Stimulated activated CD8-positive, alpha-beta memory T cell treated with anti-CD3 and anti-CD28 coated beads, Interleukin-12 subunit alpha, Interleukin-12 subunit beta, amount 100 ng/mL, for 1 hour (primary cell): ENCODE data around the gene MRPL2.
A peak's percentile ranks its signal among the peaks of the same experiment; 100 is the strongest.

Source experiments
- DNase-seq: peaks from one replicate; pipeline ENCODE4 v3.0.0-alpha.2; 2020; ENCODE audit warnings: low read depth

The MRPL2 gene

DNA sequence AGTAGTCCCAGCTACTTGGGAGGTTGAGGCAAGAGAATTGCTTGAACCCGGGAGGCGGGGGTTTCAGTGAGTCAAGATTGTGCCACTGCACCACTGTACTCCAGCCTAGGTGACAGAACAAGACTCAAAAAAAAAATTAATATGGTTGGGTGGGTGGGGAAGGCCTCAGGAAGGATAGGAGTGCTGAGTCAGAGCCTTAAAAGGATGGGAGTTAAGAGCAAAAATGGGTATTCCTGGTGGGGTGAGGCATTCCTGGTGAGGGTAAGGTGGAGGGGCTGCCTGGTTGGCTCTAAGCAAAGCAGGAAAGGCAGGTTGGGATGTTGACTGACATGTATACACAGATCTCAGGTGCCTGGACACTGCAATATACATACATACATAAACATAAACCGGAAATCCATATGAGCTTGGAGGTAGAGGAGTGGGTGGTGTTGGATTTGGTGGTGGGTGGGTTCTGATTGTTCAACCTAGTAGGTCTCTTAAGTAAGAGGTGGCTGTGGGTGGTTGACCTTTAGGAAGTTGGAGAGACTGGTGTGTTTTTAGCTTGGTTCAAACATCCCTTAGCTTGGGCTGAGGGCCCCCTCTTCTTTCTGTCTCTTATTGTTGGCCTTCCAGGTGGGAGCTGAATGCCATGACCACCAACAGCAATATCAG is 39.1 kb downstream of the MRPL2 start:
- no peak for DNase-seq

DNA sequence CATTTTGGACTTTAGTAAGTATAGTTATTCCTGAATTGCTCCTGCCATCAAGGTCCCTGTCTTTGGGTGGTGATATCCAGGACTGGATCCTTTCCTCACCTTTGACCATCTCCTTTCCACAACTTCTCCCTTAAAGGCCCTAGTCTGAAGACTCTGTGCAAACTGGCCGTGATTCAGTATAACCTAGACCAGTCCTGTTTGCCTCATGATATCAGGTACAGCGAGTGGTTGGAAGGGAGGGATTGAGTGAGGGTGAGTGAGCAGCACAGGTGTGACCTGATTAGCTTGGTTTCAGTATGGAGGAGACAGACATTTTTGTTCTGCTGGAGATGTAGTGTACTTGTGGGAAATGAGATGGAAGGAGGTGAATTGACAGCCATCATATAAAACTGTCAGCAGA is 40.1 kb downstream of the MRPL2 start:
- no peak for DNase-seq

DNA sequence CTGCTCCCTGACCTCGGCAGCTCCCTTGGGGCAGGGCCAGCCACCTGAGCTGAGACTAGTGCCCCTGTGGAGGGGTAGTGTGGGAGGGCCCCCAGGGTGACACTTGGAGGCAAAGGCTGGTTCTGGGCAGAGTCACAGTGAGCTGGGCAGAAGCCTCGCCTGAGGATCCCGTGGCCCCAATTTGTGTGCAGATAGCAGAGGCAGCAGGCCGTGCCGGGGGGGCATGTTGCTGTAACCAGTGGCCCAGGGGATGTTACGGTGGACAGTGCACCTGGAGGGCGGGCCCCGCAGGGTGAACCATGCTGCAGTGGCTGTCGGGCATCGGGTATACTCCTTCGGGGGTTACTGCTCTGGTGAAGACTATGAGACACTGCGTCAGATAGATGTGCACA is 42.3 kb downstream of the MRPL2 start:
- no peak for DNase-seq

DNA sequence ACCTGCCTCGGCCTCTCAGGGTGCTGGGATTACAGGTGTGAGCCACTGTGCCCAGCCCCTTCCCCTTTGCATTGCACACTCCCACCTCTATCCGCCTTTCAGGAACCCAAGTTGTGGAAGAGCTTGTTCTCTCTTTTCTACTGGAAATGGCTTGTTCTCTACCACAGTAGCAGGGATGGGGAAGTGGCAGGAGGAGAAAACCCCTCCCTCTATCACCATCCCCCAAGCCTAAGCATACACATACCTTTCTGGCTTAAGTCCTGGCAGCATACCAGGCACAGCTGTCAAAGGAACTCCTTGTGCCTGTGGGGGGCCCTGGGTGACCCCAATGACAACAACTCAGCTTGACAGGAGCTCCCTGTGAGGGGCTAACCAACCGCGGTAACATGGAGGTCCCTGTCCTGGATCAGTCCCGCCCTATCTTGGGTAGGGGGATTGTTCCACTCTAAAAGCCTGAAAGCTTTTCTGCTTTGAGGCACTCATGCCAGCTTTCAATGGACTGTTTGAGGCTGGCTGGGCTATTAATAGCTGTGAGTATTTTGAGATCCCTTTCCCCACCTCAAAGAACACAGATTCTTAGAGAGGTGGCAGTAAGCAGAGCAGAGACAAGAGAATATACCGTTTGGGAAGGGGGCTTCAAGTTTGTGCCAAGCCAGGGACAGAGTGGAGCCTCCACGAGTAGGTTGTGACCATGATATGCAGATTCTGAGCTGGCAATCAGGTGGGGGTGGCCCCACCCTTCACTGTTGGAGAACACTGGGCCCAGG is 42.9 kb downstream of the MRPL2 start:
- DNase-seq, result no peak

DNA sequence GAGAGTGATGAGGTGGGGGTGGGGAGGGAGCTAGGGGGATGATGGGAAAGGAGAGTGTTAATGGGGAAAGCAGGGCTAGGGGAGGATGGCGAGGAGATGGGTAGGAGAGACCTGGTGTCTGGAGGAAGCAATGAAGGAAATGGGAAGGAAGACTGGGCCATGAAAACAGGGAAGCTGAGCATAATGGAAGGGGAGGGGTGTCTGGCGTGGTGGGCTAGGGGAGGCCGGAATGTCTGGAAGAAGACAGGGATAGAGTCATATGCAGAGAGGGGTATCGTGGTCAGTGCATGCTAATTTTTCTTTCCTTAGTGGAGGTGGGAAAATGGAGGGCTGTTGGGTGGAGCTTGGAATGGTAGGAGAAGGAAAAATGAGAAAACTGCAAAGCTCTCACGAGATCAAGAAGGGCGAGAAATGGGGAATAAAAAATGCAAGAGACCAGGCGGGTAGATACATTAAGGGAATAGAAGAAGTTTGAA is 44.8 kb downstream of the MRPL2 start:
- DNase-seq, result no peak

DNA sequence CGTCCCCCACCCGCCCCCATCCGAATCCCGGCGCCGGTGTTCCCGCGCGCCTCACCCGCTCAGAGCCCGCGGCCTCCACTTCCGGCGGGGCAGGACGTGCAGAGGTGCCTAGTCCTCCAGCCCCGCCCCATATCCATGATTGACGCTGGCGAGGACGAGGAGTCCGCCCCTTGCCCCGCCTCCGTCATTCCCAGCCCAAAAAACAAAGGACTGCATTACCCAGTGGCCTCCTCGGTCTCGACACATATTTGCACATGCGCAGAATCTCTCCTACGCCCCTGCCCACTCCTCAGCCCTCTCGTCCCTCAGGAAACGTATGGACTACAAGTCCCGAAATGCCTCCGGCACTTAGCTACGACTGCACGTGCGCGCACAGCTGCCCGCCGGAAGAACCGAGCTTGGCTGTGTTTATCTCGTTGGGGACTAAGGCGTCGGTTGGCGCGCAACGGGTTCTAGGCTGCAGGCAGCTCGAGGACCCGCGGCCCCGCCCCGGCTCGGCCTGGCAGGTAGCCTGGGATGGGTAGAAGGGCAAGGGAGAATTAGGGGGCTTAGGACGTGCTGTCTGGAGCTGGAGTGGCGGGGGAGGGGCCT is 45.3 kb downstream of the MRPL2 start, which contains the start of the genes KLHDC3 and MEA1:
Gene KLHDC3 (plus strand): TSS at position 407 of the 591 bp plus-strand sequence. CDS start 2,944 bp downstream, outside the sequence.
Gene MEA1 (minus strand): TSS at position 104 of the 591 bp plus-strand sequence. CDS start 133 bp downstream, outside the sequence.
- DNase-seq, result peak; percentile 97

DNA sequence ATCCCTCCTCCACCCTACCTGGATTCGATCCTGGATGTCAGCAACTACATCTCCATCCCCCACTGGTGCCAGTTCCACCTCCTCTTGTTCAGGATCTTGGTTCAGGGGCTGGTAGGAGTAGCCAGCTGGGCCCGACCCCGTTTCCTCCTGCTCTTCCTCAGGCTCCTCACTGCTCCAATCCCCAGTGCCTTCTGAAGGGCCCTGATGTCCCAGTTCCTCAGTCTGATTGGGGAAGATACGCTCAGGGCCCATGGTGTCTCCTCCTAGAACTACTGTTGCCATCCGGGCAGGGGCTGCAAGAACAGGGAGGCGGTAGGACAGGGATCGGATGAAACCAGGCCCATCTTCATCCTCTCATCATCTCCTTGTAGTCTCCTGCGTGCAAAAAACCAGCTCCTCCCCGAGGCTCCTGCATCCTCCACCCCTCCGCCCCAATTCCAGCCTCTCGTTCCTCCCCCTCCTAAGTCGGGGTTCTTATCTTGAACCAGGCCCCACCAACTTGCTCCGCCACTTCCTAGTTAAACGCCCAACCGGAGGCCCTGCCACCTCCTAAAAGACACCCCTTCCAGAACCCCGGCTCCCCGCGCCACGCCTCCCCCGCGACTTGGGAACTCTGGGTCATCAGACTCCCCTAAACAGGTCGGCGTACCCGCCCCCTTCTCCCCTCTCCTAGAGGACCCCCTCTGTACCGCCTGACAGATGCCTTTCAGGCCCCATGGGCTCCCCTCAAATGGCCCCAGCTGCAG is 46.0 kb downstream of the MRPL2 start:
- DNase-seq, result no peak

DNA sequence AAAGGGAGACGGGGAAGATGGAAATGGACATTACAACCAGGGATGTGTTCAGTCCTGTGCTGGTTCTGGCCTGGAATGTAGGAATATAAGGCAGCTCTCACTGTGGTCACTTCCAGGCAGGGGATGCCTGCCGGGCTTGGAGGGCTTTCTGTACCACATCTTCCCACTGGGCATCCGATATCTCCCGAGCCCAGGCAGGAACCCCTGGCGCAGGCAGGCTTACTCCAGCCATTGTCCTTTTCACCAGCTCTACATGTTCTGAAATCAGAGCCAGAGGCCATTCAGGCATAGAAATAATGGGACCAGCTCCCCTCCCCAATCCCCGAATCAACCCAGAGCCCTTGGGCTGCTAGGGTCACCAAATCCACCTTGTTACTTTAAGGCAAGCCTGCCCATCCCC is 46.9 kb downstream of the MRPL2 start:
- no peak for DNase-seq

DNA sequence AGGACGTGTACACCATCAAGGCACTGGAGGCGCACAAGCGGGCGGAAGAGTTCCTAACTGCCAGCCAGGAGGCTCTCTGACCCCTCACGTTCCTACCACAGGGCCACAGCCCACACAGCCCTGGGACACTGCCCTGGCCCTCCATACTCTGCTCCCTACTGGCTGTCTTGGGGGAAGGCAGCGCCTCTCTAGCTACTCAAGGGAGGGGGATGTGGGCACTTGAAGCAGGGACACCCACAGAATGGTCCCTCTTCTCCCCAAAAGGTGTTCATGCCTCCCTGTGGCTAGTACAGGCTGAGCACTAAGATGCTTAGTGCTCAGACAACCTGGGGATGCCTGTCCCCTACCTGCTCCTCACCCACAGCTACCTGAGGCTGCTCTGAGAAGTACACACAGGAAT is 48.0 kb downstream of the MRPL2 start:
- no peak for DNase-seq

DNA sequence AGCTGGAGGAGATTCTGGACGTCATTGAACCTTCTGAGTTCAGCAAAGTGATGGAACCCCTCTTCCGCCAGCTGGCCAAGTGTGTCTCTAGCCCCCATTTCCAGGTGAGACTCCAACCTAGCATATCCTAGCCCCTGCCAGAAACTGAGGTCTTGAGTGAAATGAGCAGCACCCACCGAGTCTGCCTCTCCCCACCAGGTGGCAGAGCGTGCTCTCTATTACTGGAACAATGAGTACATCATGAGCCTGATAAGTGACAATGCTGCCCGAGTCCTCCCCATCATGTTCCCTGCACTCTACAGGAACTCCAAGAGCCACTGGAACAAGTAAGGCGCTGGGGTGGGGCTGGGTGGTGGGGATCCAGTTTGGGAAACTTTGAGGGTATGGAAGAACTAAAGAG is 50.1 kb downstream of the MRPL2 start:
- DNase-seq, result no peak

DNA sequence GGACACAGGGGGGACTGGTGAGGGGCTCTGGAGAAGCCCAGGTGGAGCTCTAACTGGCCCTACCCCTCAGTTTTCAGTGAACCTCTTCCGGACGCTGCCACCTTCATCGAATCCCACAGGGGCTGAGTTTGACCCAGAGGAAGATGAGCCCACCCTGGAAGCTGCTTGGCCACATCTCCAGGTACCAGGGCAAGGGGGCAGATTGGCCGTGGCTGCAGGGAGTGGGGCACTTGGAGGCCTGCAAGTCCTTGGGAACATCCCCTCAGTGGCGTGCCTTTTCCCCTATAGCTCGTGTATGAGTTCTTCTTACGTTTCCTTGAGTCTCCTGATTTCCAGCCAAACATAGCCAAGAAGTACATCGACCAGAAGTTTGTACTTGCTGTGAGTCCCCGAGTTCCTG is 52.1 kb downstream of the MRPL2 start:
- no peak for DNase-seq

DNA sequence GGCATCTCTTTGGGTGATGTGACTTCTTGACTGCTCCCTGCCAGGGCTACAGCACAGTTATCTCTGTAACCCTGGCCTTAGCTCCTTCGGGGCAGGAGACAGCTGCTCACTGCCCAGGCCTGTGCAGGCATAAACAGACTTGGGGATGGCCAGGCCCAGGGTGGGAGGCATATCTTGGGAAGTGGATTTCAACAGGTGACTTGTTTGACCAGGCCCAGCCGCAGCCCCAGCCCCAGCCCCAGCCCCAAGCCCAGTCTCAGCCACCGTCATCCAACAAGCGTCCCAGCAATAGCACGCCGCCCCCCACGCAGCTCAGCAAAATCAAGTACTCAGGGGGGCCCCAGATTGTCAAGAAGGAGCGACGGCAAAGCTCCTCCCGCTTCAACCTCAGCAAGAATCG is 53.0 kb downstream of the MRPL2 start:
- no peak for DNase-seq

DNA sequence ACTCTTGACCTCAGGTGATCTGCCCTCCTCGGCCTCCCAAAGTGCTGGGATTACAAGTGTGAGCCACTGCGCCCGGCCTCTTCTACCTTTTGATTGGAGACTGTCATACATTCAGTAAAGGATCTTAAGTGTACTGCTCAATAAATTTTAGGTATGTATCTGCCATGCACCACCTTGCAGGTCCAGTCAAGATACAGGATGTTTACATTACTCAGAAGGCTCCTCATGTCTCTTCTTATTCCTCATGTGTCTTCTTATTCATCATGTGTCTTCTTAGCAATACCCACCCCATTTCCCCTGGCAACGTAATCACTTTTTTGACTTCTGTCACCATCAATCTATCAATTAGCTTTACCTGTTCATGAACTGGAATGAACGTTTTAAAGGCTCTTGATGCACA is 53.4 kb downstream of the MRPL2 start:
- DNase-seq, result no peak
